HFFc6 (cell line): ENCODE measurements around the gene CATSPER2. TPM values are rescaled to one million over a fixed set of nuclear protein-coding genes. Genes with fewer than 3 reads are reported as not detected.
"Not testable (repeated sequence)": the region's sequence is repeated elsewhere in the genome, so short reads cannot be mapped to it uniquely, and the experiment has no call there.

Source experiments
- DNase-seq: peaks from one replicate; pipeline ENCODE4 v3.0.0-alpha.2; 2018
- H3K27ac Mint-ChIP-seq: 2 replicates; pipeline ENCODE4 v1.8.0; 2020; ENCODE audit warnings: mild to moderate bottlenecking, mixed read lengths
- H3K27me3 Mint-ChIP-seq: 2 replicates; pipeline ENCODE4 v1.8.0; 2021; ENCODE audit warnings: mild to moderate bottlenecking, moderate library complexity, mixed read lengths; ENCODE audit not compliant: insufficient read depth
- H3K36me3 Mint-ChIP-seq: 2 replicates; pipeline ENCODE4 v1.8.0; 2021; ENCODE audit warnings: low read depth, mixed read lengths
- H3K4me1 Mint-ChIP-seq: 2 replicates; pipeline ENCODE4 v1.8.0; 2020; ENCODE audit warnings: low read depth, mixed read lengths
- H3K4me3 Mint-ChIP-seq: 2 replicates; pipeline ENCODE4 v1.8.0; 2020; ENCODE audit warnings: mild to moderate bottlenecking, moderate library complexity, mixed read lengths
- H3K9me3 Mint-ChIP-seq: 2 replicates; pipeline ENCODE4 v1.8.0; 2020; ENCODE audit warnings: mild to moderate bottlenecking, mixed read lengths
- CTCF ChIP-seq: fragments of 200-600 bp; sonication (generic); IDR thresholded peaks from 2 replicates; pipeline ENCODE4 v1.5.0; 2021; ENCODE audit warnings: antibody characterized with exemption, mild to moderate bottlenecking
- long read RNA-seq: library from polyadenylated mRNA; unstranded; transcript quantifications from one replicate; pipeline ENCODE4 v2.0.0, GENCODE V29; 2019
- total RNA-seq, 6 experiments: library from RNA; stranded (reverse); fragmentation: NEBNext Ultra II Directional; extraction: Animal tissue kit (Norgen Biotek cat#: 25700); gene quantifications; 2 replicates in 1 of 6; 3 replicates in 5 of 6; pipeline ENCODE4 v1.2.3, GENCODE V29; 2021

CATSPER2 gene
- total RNA-seq = 1 to 10 TPM in 2 of 6 experiments, under 1 TPM in 4; 0.38 to 2.6 (median 0.74) TPM
- long read RNA-seq = 0 reads

GRCh38 chr15:43648649-43649429, at the start of gene CATSPER2:
Gene CATSPER2 (minus strand): TSS chr15:43648844. CDS start chr15:43648061, 783 bp downstream.
- no peak for DNase-seq
- Mint-ChIP-seq H3K27me3 (peaks cover 2% of the 10 kb centered on the region), H3K4me3 (no peak within 1 kb of the TSS), H3K4me1 (no peaks in the 10 kb centered on the region), H3K27ac (no peak within 1 kb of the TSS), H3K9me3 (no peaks in the 10 kb centered on the region), H3K36me3 (peaks cover 11% of the 10 kb centered on the region; the same call in 1 of the 2 replicates)
- TF ChIP-seq CTCF = no peak

GRCh38 chr15:43693148-43694022, 44.7 kb upstream of the CATSPER2 start, which contains the start of gene CKMT1A:
Gene CKMT1A (plus strand): TSS chr15:43693859. CDS start chr15:43694051, 192 bp downstream.
- DNase-seq, H3K4me1 Mint-ChIP-seq, H3K27ac Mint-ChIP-seq, H3K4me3 Mint-ChIP-seq, H3K9me3 Mint-ChIP-seq, H3K36me3 Mint-ChIP-seq, H3K27me3 Mint-ChIP-seq: not testable (repeated sequence)

- not testable (repeated sequence) for H3K27ac Mint-ChIP-seq, H3K4me3 Mint-ChIP-seq, H3K36me3 Mint-ChIP-seq, H3K4me1 Mint-ChIP-seq, H3K9me3 Mint-ChIP-seq, DNase-seq, H3K27me3 Mint-ChIP-seq
These were observed 44.0 kb upstream of the CATSPER2 start for GRCh38 chr15:43692679-43693078.

GRCh38 chr15:43689604-43690301, 41.1 kb upstream of the CATSPER2 start:
- not testable (repeated sequence) for H3K27me3 Mint-ChIP-seq, H3K4me1 Mint-ChIP-seq, H3K9me3 Mint-ChIP-seq, H3K4me3 Mint-ChIP-seq, H3K27ac Mint-ChIP-seq, H3K36me3 Mint-ChIP-seq, DNase-seq

- not testable (repeated sequence) for H3K36me3 Mint-ChIP-seq, H3K27me3 Mint-ChIP-seq, DNase-seq, H3K27ac Mint-ChIP-seq, H3K4me3 Mint-ChIP-seq, H3K4me1 Mint-ChIP-seq, H3K9me3 Mint-ChIP-seq
These were observed 25.5 kb upstream of the CATSPER2 start for GRCh38 chr15:43674175-43674574.

GRCh38 chr15:43666177-43666576, 17.5 kb upstream of the CATSPER2 start:
- DNase-seq, H3K4me3 Mint-ChIP-seq, H3K36me3 Mint-ChIP-seq, H3K27me3 Mint-ChIP-seq, H3K4me1 Mint-ChIP-seq, H3K27ac Mint-ChIP-seq, H3K9me3 Mint-ChIP-seq: not testable (repeated sequence)

- H3K36me3 Mint-ChIP-seq, H3K9me3 Mint-ChIP-seq, DNase-seq, H3K27ac Mint-ChIP-seq, H3K27me3 Mint-ChIP-seq, H3K4me1 Mint-ChIP-seq, H3K4me3 Mint-ChIP-seq: not testable (repeated sequence)
These were observed 14.7 kb upstream of the CATSPER2 start for GRCh38 chr15:43663333-43663732.

GRCh38 chr15:43662293-43662692, 13.6 kb upstream of the CATSPER2 start:
- H3K36me3 Mint-ChIP-seq, H3K9me3 Mint-ChIP-seq, H3K27ac Mint-ChIP-seq, H3K27me3 Mint-ChIP-seq, H3K4me1 Mint-ChIP-seq, DNase-seq, H3K4me3 Mint-ChIP-seq: not testable (repeated sequence)

GRCh38 chr15:43659727-43660126, 11.1 kb upstream of the CATSPER2 start:
- H3K4me3 Mint-ChIP-seq, DNase-seq, H3K36me3 Mint-ChIP-seq: not testable (repeated sequence)

GRCh38 chr15:43649430-43649926, 834 bp upstream of the CATSPER2 start:
- not testable (repeated sequence) for DNase-seq, H3K4me3 Mint-ChIP-seq, H3K27ac Mint-ChIP-seq, H3K27me3 Mint-ChIP-seq, H3K9me3 Mint-ChIP-seq, H3K4me1 Mint-ChIP-seq
- H3K36me3 Mint-ChIP-seq = peaks cover 11% of the 10 kb centered on the region; the same call in 1 of the 2 replicates

More at GRCh38 chr15:43659727-43660126, 11.1 kb upstream of the CATSPER2 start:
- H3K27me3 Mint-ChIP-seq, H3K9me3 Mint-ChIP-seq, H3K27ac Mint-ChIP-seq, H3K4me1 Mint-ChIP-seq: not testable (repeated sequence)

- not testable (repeated sequence) for H3K27me3 Mint-ChIP-seq, H3K4me3 Mint-ChIP-seq, H3K9me3 Mint-ChIP-seq, H3K4me1 Mint-ChIP-seq, DNase-seq, H3K27ac Mint-ChIP-seq, H3K36me3 Mint-ChIP-seq
These were observed 10.0 kb downstream of the CATSPER2 start for GRCh38 chr15:43638464-43639204.
